Osteoblast (primary cell): ENCODE measurements around the gene CEP164. TPM values are rescaled to one million over a fixed set of nuclear protein-coding genes. Genes with fewer than 3 reads are reported as not detected.

Experiments
- DNase-seq: peaks from one replicate; pipeline ENCODE4 v3.0.0; 2011; ENCODE audit warnings: low spot score, mixed read lengths; ENCODE audit not compliant: insufficient read length; ENCODE audit errors: missing footprints
- H2AFZ ChIP-seq: 2 replicates; pipeline ENCODE4 v1.6.0; 2011; ENCODE audit warnings: mild to moderate bottlenecking, low read length
- H3K27ac ChIP-seq: 2 replicates; pipeline ENCODE4 v1.5.1; 2011; ENCODE audit warnings: mild to moderate bottlenecking, low read depth, low read length, moderate library complexity
- H3K27me3 ChIP-seq: 2 replicates; pipeline ENCODE4 v1.6.0; 2012; ENCODE audit warnings: mild to moderate bottlenecking, control low read depth, inconsistent platforms, low read length, moderate library complexity; ENCODE audit not compliant: insufficient read depth
- H3K36me3 ChIP-seq: 2 replicates; pipeline ENCODE4 v1.5.1; 2011; ENCODE audit warnings: mild to moderate bottlenecking, low read length, control low read depth, moderate library complexity; ENCODE audit not compliant: insufficient read depth
- H3K4me1 ChIP-seq: 2 replicates; pipeline ENCODE4 v1.5.1; 2011; ENCODE audit warnings: mild to moderate bottlenecking, low read length, control low read depth, moderate library complexity; ENCODE audit not compliant: insufficient read depth
- H3K4me2 ChIP-seq: 2 replicates; pipeline ENCODE4 v1.6.0; 2011; ENCODE audit warnings: mild to moderate bottlenecking, low read length; ENCODE audit not compliant: insufficient read depth
- H3K4me3 ChIP-seq: fragments of 200-600 bp; sonication (generic); 3 replicates; pipeline ENCODE4 v1.5.1; 2012; ENCODE audit warnings: mild to moderate bottlenecking, low read length, inconsistent platforms; ENCODE audit not compliant: insufficient read depth
- H3K79me2 ChIP-seq: 2 replicates; pipeline ENCODE4 v1.6.0; 2012; ENCODE audit warnings: mild to moderate bottlenecking, low read length, control low read depth, inconsistent platforms; ENCODE audit not compliant: insufficient read depth
- H3K9me3 ChIP-seq: 2 replicates; pipeline ENCODE4 v1.5.1; 2011; ENCODE audit warnings: low read depth, low read length, control low read depth
- H4K20me1 ChIP-seq: 2 replicates; pipeline ENCODE4 v1.6.0; 2012; ENCODE audit warnings: mild to moderate bottlenecking, low read length, control low read depth; ENCODE audit not compliant: insufficient read depth
- CTCF ChIP-seq: IDR thresholded peaks from 2 replicates; pipeline ENCODE4 v1.5.1; 2011; ENCODE audit warnings: mild to moderate bottlenecking, low read depth, low read length, moderate library complexity; ENCODE audit errors: extremely low read depth
- total RNA-seq: library from RNA; depleted of rRNA; stranded (reverse); fragments of >200 nt; gene quantifications from 2 replicates; pipeline ENCODE4 v1.2.3, GENCODE V29; 2012

Gene CEP164
- total RNA-seq, 1 donor: 38.0 TPM

- Histone ChIP-seq H3K27ac (peak overlapping the region; percentile 74), H3K4me1 (peaks cover 18% of the 10 kb centered on the region), H3K36me3 (peaks cover 43% of the 10 kb centered on the region), H3K27me3 (no peaks in the 10 kb centered on the region), H3K4me2 (peak overlapping the region; percentile 7), H3K9me3 (no peaks in the 10 kb centered on the region), H3K4me3 (no peak overlapping the region), H2AFZ (no peak overlapping the region), H3K79me2 (no peaks in the 10 kb centered on the region), H4K20me1 (no peaks in the 10 kb centered on the region)
- TF ChIP-seq CTCF: no peak
- DNase-seq: no peak
These were observed 45.8 kb upstream of the CEP164 start for GRCh38 chr11:117281869-117282268.

DNA sequence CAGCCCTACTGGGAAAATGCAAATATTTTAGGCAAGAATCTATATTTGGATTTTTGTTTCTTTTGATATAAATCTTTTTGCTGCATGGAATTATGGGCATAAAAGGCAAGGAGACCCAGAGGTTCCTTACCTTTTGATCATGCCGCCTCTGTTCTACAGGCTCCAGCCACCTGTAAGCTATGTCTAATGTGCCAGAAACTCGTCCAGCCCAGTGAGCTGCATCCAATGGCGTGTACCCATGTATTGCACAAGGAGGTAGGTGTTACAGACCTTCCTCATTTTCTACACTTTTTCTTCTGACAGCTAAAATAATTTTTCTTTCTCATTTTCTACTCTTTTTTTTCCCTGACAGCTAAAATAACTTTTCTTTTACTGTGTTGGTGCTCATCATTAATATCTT lies 44.7 kb upstream of the CEP164 start:
- no peaks in the 10 kb centered on the region for H3K9me3 ChIP-seq
- no peaks in the 10 kb centered on the region for H3K27me3 ChIP-seq
- H3K4me1 ChIP-seq: peaks cover 18% of the 10 kb centered on the region
- DNase-seq: no peak
- no peak for TF ChIP-seq CTCF
- H3K4me3 ChIP-seq: no peak overlapping the region
- no peak overlapping the region for H3K27ac ChIP-seq
- peaks cover 51% of the 10 kb centered on the region for H3K36me3 ChIP-seq
- H2AFZ ChIP-seq: no peak overlapping the region
- no peak overlapping the region for H3K4me2 ChIP-seq
- no peaks in the 10 kb centered on the region for H3K79me2 ChIP-seq
- no peaks in the 10 kb centered on the region for H4K20me1 ChIP-seq

- Histone ChIP-seq H4K20me1 (no peaks in the 10 kb centered on the region), H3K9me3 (no peaks in the 10 kb centered on the region), H3K36me3 (peaks cover 60% of the 10 kb centered on the region), H3K27ac (no peak overlapping the region), H2AFZ (no peak overlapping the region), H3K79me2 (no peaks in the 10 kb centered on the region), H3K4me1 (peaks cover 18% of the 10 kb centered on the region), H3K4me2 (no peak overlapping the region), H3K4me3 (no peak overlapping the region), H3K27me3 (no peaks in the 10 kb centered on the region)
- TF ChIP-seq CTCF: no peak
- DNase-seq: no peak
These were observed 43.6 kb upstream of the CEP164 start for GRCh38 chr11:117284053-117284452.

DNA sequence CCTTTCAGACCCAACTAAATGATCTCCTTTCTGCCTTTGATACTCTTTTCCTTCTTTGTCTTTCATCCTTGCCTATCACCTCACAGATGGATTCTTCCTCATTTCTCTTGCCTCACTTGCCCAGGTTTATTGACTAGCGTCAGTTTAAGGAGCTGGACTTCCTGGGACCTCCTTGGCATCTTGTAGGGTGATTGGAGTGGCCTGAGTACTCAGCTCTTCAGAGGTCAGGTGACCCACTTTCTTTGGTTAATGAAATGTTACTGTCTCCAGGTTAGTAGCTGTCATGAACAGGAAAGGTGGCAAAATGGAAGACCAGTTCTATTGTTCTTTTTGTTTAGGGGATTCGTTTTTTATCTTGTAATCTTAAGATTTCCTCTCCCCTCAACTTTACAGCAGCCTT lies 41.1 kb upstream of the CEP164 start:
- H3K27ac ChIP-seq: no peak overlapping the region
- no peak overlapping the region for H3K4me2 ChIP-seq
- no peak overlapping the region for H3K4me3 ChIP-seq
- no peaks in the 10 kb centered on the region for H3K27me3 ChIP-seq
- no peaks in the 10 kb centered on the region for H3K9me3 ChIP-seq
- TF ChIP-seq CTCF: no peak
- peaks cover 5% of the 10 kb centered on the region for H3K4me1 ChIP-seq
- DNase-seq: no peak
- H3K79me2 ChIP-seq: no peaks in the 10 kb centered on the region
- H3K36me3 ChIP-seq: peaks cover 82% of the 10 kb centered on the region
- H4K20me1 ChIP-seq: no peaks in the 10 kb centered on the region
- H2AFZ ChIP-seq: no peak overlapping the region
